CD4-positive, alpha-beta T cell treated with Interleukin-10 for 1 hour (primary cell): ENCODE data around the gene DISP3.

Experiments
- DNase-seq: peaks from one replicate; pipeline ENCODE4 v3.0.0-alpha.2; 2020

The DISP3 gene

DNA sequence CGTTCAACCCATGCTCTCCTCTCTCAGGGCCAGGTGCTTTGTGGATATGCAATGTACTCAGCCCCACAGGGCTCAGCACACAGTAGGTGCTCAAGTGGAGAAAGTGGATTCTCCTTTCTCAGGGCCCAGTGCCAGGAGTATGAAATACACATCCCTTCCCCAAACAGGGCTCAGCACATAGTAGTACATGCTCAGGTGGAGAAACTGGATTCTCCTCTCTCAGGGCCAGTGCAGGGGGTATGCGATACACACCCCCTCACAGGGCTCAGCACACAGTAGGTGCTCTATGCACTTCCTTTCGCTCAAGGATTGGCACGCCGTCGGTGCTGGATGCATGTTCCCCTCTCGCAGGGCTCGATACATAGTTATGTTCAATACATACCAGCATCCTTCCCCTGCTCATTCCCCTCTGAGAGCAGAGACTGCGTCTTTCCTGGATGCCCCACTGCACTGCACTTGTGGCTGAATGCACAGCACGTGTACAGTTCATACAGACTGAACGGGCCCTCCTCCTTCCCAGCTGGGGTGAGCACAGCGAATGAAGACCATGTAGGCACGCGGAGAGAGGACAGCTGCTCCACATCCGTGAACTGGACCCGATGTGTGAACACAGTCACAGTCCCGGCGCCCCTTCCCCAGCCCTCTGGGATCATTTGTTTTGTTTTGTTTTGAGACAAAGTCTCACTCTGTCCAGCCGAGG is 16.6 kb upstream of the DISP3 start:
- no peak for DNase-seq

DNA sequence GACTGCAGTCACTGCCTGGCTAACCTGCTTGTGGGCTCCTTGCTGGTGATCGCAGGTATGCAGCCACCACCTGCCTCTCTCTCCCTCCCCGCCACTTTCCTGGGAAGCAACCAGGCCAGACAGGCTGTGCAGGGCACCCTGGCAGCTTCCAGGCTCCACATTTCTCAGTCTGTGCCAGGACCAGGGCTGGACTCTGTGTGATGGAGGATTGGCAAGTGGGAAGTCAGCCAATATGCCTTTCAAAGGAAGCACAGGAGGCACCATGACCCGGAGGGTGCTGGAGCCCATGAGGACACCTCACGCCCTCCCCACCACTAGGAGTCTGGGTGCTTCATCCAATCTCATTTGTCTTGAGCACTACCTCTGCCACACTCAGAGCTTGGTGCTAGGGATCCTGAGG is 15.8 kb upstream of the DISP3 start:
- DNase-seq: no peak

GRCh38 chr1:11465307-11465706 is 13.6 kb upstream of the DISP3 start:
- DNase-seq: no peak

DNA sequence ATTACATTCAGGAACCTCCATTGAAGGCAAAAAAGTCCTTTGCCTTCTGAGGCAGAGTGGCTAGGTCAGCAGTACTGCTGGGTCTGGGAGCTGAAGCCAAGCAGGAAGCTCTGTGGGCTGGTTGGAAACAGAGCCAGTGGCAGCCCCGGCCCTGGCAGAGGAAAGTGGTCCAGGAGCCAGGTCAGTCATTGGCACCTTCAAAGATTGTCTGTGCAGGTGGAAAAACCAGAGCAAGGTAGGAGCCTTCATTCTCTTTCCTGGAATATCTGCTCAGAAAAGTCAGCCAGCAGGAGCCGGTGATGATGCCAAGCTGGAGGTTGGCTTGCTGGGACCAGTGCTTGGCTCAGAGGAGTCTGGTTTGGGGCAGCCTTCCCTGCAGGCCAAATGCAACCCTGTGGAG is 12.5 kb upstream of the DISP3 start:
- DNase-seq: no peak

DNA sequence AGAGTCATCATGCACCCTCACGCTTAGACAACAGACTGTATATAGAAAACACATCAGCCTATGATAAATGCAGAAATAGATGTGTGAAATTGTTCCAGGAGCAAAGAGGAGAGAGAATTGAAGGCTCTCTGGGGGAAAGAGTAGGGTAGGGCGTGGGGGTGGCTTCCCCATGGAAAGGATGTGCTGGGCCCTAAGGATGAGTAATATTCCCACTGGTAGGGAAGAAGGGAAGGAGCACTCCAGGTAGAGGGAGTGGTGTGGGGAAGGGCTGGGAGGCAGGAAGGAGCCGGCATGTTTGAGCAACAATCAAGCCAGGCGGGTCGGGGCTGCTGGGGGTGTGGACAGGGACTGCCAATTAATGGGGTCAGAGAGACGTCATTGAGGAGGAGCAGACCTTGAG is 10.1 kb upstream of the DISP3 start:
- no peak for DNase-seq

DNA sequence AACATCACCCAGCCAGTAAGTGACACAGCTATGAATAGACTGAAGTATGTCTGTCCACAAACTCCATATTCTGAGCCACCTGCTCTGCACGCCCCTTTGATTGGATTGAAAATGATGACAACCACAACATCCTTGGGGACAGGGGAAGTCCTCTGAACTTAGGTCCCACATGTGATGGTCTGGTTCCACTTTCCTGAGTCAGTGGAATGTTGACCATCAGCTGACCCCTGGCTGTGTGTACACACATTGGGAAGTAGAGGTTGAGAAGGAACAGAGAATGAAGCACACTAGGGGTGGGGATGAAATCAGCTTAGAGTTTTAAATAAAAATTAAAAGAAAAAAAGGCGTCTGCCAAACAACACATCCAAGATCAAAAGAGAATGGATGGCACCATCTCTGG is 8.0 kb upstream of the DISP3 start:
- no peak for DNase-seq

DNA sequence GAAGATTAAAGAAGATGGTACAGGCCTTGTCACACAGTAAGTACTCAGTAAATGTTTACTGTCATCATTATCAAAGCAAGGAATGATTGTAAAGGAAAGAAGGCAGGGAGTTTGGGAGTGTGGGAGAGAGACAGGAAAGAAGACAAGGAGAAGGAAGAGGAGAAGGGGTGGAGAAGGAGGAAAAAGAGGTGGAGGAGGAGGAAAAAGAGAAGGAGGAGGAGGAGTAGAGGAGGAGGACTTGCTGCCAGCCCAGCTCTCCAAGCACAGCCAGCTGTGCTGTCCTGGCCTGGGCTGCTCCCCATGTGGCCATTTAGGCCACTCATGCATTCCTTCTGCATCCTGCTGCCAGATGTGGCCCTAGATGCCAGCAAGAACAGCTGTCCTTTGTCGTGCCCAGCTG is 7.5 kb upstream of the DISP3 start:
- DNase-seq: no peak

DNA sequence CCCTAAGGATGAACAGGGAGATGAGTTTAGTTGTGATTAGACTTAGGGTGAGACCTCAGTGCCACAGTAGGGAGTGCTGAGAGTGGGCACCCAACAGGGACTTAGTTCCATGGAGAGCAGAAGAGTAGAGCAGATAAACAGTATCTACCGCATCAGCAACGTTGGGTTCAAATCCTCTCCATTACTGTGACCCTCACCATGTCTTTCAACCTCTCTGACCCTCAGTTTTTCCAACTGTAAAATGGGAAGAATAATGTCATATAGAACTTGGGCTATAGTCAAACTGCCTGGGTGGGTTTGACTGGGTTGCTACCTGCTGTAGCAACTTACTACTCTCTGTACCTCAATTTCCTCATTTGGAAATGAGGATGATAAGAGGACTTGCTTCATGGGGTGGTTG is 6.7 kb upstream of the DISP3 start:
- no peak for DNase-seq

DNA sequence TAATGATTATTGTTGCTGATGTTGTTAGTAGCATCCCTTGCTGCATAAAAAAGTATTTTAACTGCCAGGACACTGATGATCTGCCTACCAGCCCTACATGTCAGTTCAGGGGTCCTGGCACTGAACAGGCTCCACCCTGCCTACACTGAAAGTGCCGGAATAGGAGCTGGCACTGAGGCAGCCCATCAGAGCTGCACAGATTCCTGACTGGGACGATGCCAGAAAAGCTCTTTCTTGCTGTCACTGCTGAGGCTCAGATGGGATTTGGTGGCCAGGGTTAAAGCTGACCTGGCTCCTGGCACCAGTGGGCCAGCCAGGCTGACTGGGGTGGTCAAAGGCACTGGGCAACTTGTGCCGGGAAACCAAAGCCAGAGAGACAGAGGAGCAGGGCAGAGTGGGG is 6.2 kb upstream of the DISP3 start:
- no peak for DNase-seq

DNA sequence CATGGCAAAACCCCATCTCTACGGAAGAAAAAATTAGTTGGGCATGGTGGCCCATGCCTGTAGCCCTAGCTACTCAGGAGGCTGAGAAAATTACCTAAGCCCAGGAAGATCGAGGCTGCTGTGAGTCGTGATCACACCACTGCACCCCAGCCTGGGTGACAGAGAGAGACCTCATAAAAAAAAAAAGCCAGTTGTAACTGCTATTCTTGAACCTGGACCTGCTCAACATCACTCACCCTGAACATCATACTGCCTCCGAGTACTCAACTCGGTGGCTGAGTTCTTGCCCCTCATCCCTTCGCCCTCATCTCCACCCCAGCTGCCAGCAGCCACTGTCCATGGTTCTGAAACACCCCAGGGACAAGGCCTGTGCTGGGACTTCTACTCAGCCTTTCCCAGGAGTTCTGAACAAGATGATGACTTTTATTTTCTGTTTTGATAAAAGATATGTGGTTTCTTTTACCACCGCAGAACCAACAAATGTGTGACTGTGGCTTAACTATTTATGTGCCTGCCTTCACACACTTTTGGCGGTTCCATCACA is 5.4 kb upstream of the DISP3 start:
- no peak for DNase-seq

DNA sequence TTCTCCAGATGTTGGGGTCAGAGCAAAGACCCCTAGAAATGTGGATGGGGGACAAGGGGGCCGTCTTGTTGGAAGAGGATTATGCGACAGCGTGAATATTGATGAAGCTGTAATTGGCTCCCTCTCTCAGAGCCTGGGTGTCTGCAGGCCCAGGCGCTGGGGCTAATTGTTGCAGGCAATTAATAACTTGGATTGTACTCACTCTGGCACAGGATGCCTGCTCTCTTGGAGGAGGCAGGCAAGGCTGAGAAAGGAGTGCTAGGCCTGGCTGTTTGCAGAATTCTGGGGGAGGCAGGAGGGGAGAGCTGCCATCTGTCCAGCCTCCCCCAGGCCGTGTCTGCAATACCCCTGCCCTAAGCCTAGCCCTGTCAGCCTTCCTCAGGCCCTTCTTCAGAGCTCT is 4.1 kb upstream of the DISP3 start:
- DNase-seq: no peak

DNA sequence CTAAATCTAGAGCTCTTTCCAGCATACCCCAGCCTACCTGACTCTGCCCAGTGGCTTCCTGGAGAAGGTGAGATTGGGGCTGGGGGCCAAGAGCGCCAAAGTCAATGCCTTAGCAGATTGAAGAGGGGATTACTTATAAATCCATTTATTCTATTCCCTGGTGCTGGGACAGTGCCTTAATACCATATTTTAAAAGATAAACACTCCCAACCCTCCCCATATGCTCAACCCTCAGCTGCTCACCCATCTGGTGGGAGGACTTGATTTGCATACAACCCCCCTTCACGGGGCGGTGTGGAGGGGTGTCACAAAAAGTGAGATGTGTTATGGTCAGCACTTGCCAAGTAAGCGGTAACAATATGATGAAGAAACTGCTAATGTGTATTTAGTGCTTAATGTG is 3.2 kb upstream of the DISP3 start:
- DNase-seq: no peak

DNA sequence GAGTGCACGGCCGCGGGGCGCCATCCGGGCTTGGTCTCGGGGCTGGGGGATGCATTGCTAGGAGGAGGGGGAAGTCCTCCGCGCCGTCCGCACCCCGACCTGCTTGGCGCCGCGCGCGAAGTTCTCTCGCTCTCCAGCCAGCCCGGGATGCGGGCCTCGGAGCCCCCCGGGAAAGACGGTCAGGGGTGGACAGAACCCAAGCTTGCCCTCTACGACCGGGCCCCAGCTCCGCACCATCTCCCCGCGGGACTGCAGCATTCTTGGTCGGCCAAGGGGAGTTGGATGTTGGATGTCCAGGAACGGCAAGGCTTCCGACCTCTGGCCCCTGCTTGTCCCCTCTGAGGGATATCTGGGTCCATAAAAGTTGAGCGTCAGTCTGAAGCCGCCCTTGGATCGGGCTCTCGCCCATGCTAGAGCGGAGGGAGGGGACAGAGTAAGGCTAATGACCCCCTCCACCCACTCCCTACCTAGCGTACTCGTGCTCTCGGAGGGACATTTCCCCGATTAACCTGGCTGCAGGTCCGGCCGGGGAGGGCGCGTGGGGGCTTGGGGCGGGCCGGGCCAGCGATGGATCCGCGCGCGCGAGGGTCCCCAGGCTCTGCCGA is 522 bp downstream of the DISP3 start:
- DNase-seq: no peak

DNA sequence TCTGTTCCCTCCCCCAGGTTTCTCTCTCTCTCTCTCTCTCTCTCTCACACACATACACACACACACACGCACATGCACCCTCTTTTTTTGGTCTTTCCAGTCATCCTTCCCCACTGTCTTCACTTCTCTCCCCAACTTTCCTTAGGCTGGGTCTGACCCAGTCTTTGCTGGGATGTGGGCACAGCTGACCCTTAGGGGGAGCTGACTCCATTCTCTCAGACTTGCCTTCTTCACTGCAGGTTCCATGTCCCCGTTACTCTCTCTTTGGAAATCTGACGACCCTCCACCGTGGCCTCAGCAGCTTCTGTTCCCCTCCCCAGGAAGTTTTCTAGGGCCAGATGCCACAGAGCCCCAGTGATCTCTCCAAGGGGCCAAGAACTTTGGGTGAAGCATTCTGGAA is 2.1 kb downstream of the DISP3 start:
- no peak for DNase-seq

GRCh38 chr1:11482198-11482597 is 3.2 kb downstream of the DISP3 start:
- no peak for DNase-seq

GRCh38 chr1:11482701-11483479 is 3.9 kb downstream of the DISP3 start:
- DNase-seq: no peak

- DNase-seq: no peak
Observed at GRCh38 chr1:11483581-11484320, 4.8 kb downstream of the DISP3 start.

DNA sequence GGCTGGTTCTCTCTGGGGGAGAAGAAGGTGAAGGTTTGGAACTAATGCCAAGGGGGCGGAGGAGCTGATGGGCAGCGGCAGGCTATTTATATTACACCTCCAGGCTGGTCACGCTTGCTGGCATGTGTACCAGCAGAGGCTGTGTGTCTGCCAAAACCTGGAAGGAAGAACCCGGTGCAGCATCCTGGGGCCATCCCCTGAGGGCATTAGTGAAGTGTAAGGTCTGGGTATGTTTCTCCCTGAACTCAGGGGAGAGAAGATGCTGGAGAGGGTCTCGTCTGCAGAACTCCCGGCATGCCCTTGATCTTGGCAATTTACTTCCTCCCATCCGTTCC is 5.3 kb downstream of the DISP3 start:
- no peak for DNase-seq

DNA sequence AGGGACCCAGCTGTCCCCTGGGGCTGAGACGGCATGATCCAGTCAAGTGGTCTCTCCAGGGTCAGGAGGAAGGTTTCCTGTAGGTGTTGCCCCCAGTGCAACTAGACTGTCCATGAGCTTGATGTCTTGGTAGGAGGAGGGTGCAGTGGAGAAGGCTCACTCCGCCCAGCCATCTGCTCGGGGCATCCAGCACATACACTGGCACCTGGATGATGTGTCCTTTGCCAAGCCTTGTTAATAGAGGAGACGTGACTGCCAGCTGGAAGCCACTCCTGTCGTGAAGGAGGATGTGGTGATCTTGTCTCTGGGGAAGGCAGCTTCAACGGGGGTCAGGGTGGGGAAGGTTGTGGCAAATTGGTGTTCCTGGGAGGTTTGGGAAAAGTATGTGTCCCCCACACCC is 6.2 kb downstream of the DISP3 start:
- DNase-seq: no peak

DNA sequence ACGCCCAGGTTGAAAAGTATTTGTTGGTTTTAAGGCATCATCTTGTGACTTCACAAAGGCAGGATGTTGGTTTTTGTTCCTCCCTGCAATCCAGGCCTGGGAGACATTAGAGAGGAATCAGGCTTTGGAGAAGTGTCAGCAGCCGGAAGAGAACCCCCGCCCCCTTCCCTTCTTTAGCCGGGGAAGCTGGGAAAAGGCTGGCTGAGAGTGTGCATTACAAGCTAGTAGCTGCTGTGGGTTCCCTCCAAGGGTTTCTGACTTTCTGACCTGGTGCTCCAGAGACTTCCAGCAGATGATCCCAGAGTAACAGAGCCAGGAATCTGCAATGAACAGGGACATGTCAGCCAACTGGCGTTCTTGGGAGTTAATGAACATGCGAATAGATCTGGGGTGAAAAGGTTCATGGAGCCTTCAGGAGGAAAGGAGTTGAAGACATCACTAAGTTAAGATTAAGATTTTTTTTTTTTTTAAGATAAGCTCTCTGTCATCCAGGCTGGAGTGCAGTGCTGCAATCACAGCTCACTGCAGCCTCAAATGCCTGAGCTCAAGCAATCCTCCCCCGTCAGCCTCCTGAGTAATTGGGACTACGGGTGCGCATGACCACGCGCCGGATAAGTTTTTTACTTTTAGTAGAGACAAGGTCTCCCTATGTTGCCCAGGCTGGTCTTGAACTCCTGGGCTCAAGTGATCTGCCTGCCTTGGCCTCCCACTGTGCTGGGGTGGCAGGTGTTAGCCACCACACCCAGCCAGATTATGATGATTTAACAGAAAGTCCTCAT is 7.5 kb downstream of the DISP3 start:
- DNase-seq: no peak

- DNase-seq: no peak
Observed at GRCh38 chr1:11487196-11487751, 8.3 kb downstream of the DISP3 start.

- DNase-seq: no peak
Observed at GRCh38 chr1:11488201-11488770, 9.3 kb downstream of the DISP3 start.
